GM12864 (cell line): ENCODE data around the gene APOL1.
"Not testable (repeated sequence)": the region's sequence is repeated elsewhere in the genome, so short reads cannot be mapped to it uniquely, and the experiment has no call there.

Experiments
- DNase-seq: peaks from one replicate; pipeline ENCODE4 v3.0.0-alpha.2; 2011; ENCODE audit warnings: low read depth
- H3K4me3 ChIP-seq: 2 replicates; pipeline ENCODE4 v1.5.1; 2011; ENCODE audit warnings: mild to moderate bottlenecking, low read depth, low read length, control low read depth
- CTCF ChIP-seq: IDR thresholded peaks from 2 replicates; pipeline ENCODE4 v1.5.1; 2011; ENCODE audit warnings: low read depth, mild to moderate bottlenecking, moderate library complexity, low read length, control low read depth, inconsistent platforms; ENCODE audit errors: missing control alignments

The APOL1 gene

GRCh38 chr22:36287881-36288515 is 35.1 kb downstream of the APOL1 start:
- no peak for TF ChIP-seq CTCF
- no peak overlapping the region for H3K4me3 ChIP-seq
- no peak for DNase-seq

GRCh38 chr22:36288571-36289405 is 35.9 kb downstream of the APOL1 start:
- no peak for TF ChIP-seq CTCF
- no peak overlapping the region for H3K4me3 ChIP-seq
- no peak for DNase-seq

- TF ChIP-seq CTCF, result no peak
- no peak overlapping the region for H3K4me3 ChIP-seq
- DNase-seq, result no peak
Measured at GRCh38 chr22:36289406-36289870, 36.5 kb downstream of the APOL1 start.

- not testable (repeated sequence) for H3K4me3 ChIP-seq, DNase-seq
Measured at GRCh38 chr22:36289948-36290371, 37.0 kb downstream of the APOL1 start.

GRCh38 chr22:36290391-36291075 is 37.6 kb downstream of the APOL1 start:
- not testable (repeated sequence) for DNase-seq, H3K4me3 ChIP-seq

GRCh38 chr22:36291831-36292740 is 39.2 kb downstream of the APOL1 start:
- TF ChIP-seq CTCF, result no peak

GRCh38 chr22:36292823-36293530 is 40.0 kb downstream of the APOL1 start:
- no peak for TF ChIP-seq CTCF
- DNase-seq, result no peak
- H3K4me3 ChIP-seq, result no peak overlapping the region

More at GRCh38 chr22:36291831-36292740, 39.2 kb downstream of the APOL1 start:
- no peak for DNase-seq
- H3K4me3 ChIP-seq, result no peak overlapping the region
